ENCODE results near the gene SRP68. TPM values are rescaled to one million over a fixed set of nuclear protein-coding genes. Genes with fewer than 3 reads are reported as not detected.
"Not testable (repeated sequence)": the region's sequence is repeated elsewhere in the genome, so short reads cannot be mapped to it uniquely, and the experiment has no call there.

SRP68 gene
- total RNA-seq, 1 experiment from 2014 or later = 58.2 TPM

DNA sequence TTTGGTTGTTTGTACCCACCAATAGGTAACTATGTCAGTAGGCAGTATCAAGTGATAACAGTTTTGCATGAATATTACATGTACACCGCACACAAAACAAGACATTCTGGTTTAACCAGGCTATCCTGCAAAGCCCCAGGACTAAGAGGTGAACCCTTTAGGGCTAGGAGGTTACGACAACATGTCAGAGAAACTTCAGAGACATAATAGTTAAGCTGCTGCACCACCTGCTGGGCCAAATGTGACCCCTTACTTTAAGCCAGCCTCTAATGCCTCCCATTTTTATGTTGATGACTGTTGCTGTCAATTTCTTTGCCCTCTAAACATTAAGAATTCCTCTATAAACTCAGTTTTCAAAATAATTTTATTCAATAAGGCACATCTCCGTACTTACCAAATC is 15.4 kb downstream of the SRP68 start:
- no peak for DNase-seq (ENCODE audit: low read depth, low spot score)
- in situ Hi-C loops (cut with HindIII; ENCODE audit: low pct_unique_long_range_greater_than_20kb, low sequenced_read_pairs) = loop anchor here (25.0 kb wide), 1 partner anchor 120 kb away; the partner anchor contains the start of gene FBF1

DNA sequence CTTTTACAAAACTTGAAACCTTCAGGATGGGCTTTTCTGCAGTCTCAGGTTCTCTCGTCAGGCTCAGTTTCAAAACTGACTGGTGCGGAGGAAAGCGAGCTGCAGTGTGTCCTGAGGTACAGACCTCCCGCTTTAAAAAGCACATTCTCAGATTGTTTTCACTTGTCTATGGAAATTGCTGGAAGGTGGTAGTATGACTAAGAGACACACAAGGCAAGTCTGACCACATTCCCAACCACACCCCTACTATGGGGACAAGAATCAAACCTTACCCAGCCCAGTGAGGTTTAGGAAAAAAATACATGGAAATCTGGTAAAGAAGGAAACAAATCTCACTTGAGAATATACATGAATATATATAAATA is 18.2 kb downstream of the SRP68 start:
- in situ Hi-C loops (cut with HindIII; ENCODE audit: low pct_unique_long_range_greater_than_20kb, low sequenced_read_pairs) = loop anchor here (25.0 kb wide), 1 partner anchor 117 kb away; the partner anchor contains the start of gene FBF1
- no peak for DNase-seq (ENCODE audit: low read depth, low spot score)

DNA sequence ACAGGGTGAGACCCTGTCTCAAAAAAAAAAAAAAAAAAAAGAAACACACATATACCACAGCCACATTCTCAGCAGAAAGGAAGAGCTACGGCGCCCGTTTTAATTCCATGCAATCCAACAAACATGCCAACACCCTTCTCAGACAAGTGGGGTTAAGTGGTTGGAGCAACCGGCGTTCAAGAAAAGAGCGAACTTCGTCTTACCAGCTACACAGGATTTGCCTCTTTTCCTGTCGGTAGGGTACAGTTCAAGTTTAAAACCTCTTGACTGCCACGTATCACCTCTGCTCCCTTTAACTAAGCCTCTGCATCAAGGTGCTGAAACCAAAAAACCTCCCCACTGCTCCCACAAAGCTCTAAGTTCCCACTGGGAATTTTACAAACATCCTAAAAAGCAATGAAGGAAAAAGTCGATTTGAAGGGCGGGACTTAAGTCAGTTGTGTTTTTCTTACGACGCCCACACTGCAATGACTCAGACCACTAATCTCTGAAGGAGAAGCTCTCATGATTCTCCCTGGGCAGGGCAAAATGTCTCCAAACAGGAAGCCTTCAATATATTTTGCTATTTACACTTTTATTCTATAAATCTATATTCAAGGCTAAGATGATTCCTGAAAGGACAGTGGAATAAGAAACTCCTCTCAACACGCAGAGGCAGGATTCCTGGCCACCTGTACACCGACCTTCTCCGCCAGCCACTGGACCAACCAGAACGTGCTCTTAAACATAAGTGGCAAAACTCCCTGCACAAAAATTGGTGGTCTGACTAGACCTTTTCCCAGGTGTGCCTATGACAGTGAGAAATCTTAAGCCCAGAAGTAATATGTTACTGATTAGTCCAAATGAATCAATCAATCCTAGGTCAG is 18.8 kb downstream of the SRP68 start:
- DNase-seq (ENCODE audit: low read depth, low spot score) = peak; percentile 48
- in situ Hi-C loops (cut with HindIII; ENCODE audit: low pct_unique_long_range_greater_than_20kb, low sequenced_read_pairs) = loop anchor here (25.0 kb wide), 1 partner anchor 116 kb away; the partner anchor contains the start of gene FBF1

DNA sequence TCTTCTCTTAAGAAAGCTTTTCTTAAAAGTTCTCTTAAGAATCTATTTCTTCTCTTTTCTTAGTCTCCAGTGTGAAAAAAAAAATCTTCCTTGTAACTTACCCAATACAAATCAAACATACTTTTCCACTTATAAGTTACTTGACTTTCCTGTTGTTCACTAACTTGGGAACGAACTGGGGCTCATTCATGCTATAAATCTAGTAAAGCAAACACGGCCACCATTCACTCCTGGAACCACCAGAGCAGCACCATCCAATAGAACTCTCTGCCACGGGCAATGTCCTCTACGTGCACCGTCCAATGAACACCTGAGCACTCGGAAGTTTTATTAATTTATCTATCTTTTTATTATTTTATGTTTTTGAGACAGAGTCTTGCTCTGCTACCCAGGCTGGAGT is 20.8 kb downstream of the SRP68 start:
- in situ Hi-C loops (cut with HindIII; ENCODE audit: low pct_unique_long_range_greater_than_20kb, low sequenced_read_pairs) = loop anchor here (25.0 kb wide), 1 partner anchor 114 kb away; the partner anchor contains the start of gene FBF1
- no peak for DNase-seq (ENCODE audit: low read depth, low spot score)

DNA sequence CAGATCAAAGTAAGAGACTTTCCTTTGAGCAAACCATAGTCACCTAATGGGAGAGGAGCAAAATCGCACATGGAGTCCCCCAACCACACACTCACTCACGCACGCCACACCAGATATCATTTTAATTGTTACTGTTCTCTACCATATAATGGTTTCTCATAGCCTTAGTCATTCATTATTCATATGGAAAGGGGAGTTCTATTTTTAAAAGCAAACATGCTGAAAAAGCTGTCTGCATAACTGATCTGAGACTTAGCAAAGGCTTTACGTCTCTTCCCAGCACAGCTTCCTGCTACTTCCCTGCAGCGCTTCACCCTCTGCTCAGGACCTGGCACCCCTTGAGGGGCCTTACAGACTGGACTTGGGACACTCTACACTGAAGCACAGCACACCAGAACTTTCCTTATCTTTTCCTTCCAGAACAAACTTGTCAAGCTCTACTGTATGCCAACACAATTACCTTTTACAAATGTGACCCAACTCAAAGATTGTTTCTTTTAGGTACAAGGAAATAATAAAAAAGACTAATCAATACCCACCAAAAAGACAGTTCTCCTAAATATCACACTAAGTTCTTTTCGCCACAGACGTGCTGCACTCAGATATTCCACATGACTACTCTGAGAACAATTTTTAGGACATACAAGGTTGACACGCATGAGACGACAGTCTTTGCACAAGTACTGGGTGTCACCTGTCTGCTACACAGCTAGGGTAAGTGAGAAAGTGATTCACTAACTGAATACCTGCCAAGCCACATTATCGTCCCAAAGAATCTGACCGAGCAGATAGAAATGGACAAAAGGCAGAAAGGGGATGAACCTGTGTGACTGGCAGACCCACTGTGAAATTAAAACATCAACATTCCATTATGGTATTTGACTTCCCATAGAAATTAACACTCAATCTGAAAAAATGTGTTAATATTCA is 21.5 kb downstream of the SRP68 start:
- no peak for DNase-seq (ENCODE audit: low read depth, low spot score)
- in situ Hi-C loops (cut with HindIII; ENCODE audit: low pct_unique_long_range_greater_than_20kb, low sequenced_read_pairs) = loop anchor here (25.0 kb wide), 1 partner anchor 114 kb away; the partner anchor contains the start of gene FBF1

DNA sequence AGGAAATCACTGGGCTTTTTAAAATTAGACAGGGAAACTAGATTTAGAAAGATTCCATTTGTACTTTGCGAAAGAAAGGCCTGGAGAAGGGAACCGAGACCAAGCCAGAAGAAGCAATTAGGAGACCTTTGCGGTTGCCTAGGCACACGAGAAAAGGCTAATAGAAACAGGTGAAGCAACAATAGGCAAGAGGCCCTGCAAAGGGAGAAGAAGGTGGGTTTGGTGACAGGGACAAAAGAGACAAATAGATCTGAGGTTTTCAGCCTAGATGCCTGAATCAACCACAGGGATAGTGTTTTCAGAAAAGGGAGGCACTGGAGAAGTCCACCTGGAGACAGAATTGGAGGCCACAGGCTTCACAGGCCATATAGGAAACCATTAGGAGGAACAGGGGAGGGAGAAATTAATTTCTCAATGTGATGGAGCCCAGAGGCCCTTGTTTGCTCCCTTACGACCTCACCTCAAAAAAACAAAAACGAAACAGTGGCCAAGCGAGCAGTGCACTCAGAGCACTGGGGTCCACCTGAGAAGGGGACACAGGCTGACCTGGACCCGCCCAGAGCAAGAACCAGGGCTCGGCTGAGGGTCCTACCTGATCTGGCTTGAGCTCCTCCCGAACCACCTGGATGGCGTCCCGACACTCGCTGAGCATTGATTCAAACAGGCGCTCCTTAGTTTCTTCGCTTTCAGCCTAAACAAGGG is 22.3 kb downstream of the SRP68 start:
- DNase-seq (ENCODE audit: low read depth, low spot score) = no peak
- in situ Hi-C loops (cut with HindIII; ENCODE audit: low pct_unique_long_range_greater_than_20kb, low sequenced_read_pairs) = loop anchor here (25.0 kb wide), 2 partner anchors 113 to 137 kb away; partner anchors contain the start of gene FBF1

DNA sequence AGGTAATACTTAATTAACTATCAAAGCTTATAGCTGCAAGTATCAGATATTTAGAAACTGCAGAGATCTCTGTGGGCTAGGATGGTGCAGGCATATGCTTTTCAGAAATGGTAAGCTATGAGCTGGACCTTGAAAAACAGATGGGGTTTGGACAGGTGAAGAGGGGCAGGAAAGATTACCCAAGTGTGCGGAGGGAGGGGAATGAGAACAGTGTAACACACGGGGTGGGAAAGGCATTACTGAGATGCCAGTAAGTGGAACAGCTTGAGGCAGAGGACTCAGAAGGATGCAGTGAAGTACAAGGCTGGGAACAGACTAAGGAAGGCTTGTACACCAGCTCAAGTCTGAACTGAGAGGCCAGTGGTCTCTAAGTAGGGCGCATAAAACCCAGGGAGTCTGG is 23.1 kb downstream of the SRP68 start:
- no peak for DNase-seq (ENCODE audit: low read depth, low spot score)
- in situ Hi-C loops (cut with HindIII; ENCODE audit: low pct_unique_long_range_greater_than_20kb, low sequenced_read_pairs) = loop anchor here (25.0 kb wide), 1 partner anchor 138 kb away; no protein-coding TSS in a partner anchor

DNA sequence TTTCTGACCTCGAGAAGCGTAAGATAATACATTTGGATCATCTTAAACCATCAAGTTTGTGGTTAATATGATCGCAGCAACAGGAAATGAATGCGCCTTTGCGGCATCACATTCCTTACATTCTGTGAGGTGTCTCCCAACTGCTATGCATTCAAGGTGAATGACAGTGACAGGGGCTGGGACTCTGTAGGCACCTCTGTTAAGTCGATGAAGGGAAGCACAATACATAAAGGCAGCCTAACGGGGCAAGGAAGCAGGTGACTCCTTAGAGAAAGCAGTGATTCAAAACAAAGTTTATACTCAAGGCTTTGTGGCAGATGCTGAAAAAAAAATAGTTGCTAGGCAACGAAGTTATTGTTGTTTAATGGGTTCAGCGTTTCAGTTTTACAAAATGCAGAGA is 23.6 kb downstream of the SRP68 start:
- DNase-seq (ENCODE audit: low read depth, low spot score) = peak; percentile 26
- in situ Hi-C loops (cut with HindIII; ENCODE audit: low pct_unique_long_range_greater_than_20kb, low sequenced_read_pairs) = loop anchor here (25.0 kb wide), 1 partner anchor 139 kb away; no protein-coding TSS in a partner anchor

DNA sequence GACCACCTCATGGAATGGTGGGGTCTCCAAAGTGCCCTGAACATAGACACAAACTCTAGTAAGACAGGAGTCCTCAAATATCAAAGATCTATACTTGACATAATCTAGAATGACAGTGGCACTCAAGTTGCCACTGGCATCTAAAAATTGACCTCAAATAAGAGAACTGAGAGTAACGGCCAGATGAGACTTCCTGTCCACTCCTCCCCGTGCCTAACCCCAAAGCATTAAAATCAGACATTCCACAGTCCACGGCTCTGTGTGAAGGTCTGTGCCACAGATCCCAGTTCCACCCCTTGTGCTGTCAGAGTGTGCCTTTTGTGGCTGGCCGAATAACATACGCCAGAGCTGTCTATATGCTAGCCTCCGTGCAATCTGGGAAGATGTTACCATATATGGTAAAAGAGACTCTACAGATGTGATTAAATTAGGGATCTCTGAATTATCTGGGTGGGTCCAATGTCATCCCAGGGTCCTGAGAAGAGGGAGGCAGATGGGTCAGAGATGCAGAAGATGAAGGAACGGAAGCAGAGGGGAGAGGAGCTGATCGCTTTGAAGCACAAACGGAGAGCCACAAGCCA is 24.2 kb downstream of the SRP68 start:
- no peak for DNase-seq (ENCODE audit: low read depth, low spot score)
- in situ Hi-C loops (cut with HindIII; ENCODE audit: low pct_unique_long_range_greater_than_20kb, low sequenced_read_pairs) = loop anchor here (25.0 kb wide), 1 partner anchor 139 kb away; no protein-coding TSS in a partner anchor

DNA sequence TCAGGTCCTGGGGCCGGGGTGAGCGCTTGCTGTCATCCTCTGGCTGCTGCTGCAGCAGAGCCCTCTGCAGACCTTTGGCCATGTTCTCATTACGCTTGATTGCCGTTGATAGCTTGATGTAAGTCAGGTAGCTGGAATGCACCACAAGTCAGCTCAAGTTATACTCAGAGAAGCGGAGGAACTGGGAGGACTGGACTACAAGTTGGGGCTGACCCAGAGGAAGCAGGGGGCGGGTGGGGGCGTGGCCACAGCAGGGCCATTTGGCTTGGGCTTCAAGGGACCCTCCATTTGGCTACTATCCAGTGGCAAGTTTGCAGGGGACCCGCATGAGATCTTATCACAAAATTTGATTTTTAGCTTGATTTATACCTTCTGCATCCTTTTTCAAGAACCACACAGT is 26.3 kb downstream of the SRP68 start:
- DNase-seq (ENCODE audit: low read depth, low spot score) = no peak
- in situ Hi-C loops (cut with HindIII; ENCODE audit: low pct_unique_long_range_greater_than_20kb, low sequenced_read_pairs) = loop anchor here (25.0 kb wide), 1 partner anchor 141 kb away; no protein-coding TSS in a partner anchor

DNA sequence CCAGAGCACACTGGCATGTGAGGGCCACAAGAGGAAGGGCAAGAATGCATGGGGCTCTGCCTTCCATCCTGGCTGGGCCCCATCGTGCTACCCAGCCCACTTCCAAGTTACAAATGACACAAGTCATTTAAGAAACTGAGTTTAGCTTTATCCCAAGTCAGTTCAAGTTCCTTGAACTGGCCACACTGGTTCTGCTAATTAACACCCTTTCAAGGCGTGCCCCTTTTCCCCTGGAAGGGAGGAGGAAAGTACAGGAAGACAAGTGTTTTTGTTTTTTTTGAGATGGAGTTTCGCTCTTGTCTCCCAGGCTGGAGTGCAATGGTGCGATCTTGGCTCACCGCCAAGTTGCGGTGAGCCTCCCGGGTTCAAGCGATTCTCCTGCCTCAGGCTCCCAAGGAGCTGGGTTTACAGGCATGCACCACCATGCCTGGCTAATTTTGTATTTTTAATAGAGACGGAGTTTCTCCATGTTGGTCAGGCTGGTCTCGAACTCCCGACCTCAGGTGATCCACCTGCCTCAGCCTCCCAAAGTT is 27.8 kb downstream of the SRP68 start:
- not testable (repeated sequence) for DNase-seq (ENCODE audit: low read depth, low spot score)
- in situ Hi-C loops (cut with HindIII; ENCODE audit: low pct_unique_long_range_greater_than_20kb, low sequenced_read_pairs) = loop anchor here (25.0 kb wide), 1 partner anchor 143 kb away; no protein-coding TSS in a partner anchor

DNA sequence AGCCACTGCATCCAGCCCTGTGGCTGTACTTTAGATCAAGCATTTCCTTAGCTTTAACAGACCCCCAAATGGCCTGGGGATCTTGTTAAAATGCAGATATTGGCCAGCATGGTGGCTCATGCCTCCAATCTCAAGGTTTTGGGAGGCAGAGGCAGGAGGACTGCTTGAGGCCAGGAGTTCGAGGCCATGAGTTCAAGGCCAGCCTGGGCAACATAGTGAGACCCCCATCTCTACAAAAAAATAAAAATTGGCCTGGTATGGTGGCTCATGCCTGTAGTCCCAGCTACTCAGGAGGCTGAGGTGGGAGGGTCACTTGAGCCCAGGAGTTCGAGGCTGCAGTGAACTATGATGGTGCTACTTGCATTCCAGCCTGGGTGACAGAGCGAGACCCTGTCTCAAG is 29.4 kb downstream of the SRP68 start:
- DNase-seq (ENCODE audit: low read depth, low spot score) = not testable (repeated sequence)
- in situ Hi-C loops (cut with HindIII; ENCODE audit: low pct_unique_long_range_greater_than_20kb, low sequenced_read_pairs) = loop anchor here (25.0 kb wide), 1 partner anchor 144 kb away; no protein-coding TSS in a partner anchor

DNA sequence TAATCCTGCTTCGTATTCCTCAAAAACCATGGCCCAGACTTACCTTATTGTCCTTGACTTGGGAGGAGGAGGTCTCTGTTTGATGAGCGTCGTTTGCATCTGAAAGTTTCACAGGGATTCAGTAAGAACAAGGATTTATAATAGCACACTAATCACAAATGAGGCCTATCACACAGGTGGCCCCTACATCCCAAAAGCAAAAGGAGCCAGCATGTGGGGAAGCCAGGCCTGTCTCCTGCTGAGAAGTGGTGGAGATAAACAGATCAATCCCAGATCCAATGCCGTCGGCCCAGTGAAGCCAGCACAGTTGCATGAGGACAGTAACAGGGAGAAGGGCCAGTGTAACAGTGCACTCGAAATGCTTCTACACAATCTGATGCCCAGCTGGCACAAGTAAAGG is 31.9 kb downstream of the SRP68 start:
- in situ Hi-C loops (cut with HindIII; ENCODE audit: low pct_unique_long_range_greater_than_20kb, low sequenced_read_pairs) = loop anchor here (25.0 kb wide), 1 partner anchor 147 kb away; no protein-coding TSS in a partner anchor
- no peak for DNase-seq (ENCODE audit: low read depth, low spot score)

DNA sequence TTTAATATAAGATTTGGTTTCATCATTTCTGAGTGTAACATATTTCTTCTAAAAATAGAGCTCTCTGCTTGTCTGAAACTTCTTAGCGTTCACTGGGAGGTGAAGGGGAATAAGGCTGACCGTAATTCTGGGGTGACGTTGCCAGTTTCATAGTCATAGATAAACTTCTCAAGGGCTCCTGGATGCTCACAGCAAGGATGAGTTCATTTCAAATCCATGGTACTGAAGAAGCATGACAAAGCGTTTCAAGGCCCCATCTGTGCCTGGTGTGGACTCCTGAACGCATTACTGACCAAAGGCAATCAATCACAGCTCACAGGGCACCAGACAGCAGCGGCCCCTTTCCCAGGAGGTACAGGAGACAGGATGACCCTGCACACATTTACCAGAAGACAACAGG is 33.2 kb downstream of the SRP68 start:
- in situ Hi-C loops (cut with HindIII; ENCODE audit: low pct_unique_long_range_greater_than_20kb, low sequenced_read_pairs) = loop anchor here (25.0 kb wide), 1 partner anchor 148 kb away; no protein-coding TSS in a partner anchor

DNA sequence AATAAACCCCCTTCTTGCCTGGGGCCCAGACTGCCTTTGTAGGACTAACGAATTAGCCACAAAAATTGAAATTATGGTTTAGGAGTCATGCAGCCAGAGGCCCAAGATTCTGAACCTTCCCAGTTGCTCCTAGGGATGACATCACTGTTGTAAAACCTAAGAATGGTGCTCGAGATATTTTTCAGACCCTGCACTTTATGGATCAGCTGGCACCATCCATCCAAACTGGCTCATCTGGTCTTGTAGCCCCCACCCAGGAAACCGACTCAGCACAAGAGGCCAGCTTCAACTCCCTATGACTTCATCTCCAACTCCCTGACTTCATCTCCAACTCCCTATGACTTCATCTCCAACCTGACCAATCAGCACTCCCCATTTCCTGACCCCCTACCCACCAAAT is 34.3 kb downstream of the SRP68 start:
- DNase-seq (ENCODE audit: low read depth, low spot score) = no peak

More for the DNA sequence above, 33.2 kb downstream of the SRP68 start:
- DNase-seq (ENCODE audit: low read depth, low spot score) = no peak

DNA sequence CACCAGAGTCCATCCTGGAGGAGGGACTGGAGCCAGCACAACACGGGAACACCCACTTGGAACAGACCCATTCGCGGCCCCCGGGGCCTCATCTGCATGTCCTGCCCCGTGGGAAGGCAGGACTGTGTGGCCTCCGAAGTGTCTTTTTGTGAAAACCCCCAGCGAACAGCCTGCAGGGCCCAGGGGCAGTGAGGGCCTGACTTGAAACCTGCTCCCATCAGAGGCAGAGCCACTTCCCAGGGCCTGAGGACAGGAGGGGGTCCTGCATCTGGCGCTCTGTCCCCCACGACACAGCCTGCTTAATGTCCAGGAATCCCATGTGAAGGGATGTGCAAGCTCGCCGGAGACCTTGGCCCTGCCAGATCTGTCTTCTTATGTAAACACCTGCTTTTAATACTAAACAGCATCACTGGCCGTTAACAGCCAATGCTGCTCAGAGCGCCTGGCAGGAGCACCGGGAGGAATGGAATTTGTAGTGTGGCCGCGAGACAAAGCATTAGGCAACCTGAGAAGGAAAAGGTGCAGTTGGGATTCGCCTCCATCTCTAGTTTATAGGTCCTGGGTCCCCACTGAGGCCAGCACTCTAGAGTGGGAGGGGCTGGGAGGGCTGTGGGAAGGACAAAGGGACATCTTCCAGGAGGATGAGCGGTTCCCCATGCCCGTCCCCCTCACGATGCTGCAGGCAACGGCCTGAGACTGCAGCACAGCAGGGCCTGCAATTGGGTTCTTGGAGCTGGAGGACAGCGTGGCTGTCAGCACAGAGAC is 35.6 kb downstream of the SRP68 start:
- in situ Hi-C loops (cut with HindIII; ENCODE audit: low pct_unique_long_range_greater_than_20kb, low sequenced_read_pairs) = loop anchor here (25.0 kb wide), 1 partner anchor 151 kb away; no protein-coding TSS in a partner anchor
- DNase-seq (ENCODE audit: low read depth, low spot score) = no peak

More for the DNA sequence above, 34.3 kb downstream of the SRP68 start:
- in situ Hi-C loops (cut with HindIII; ENCODE audit: low pct_unique_long_range_greater_than_20kb, low sequenced_read_pairs) = loop anchor here (25.0 kb wide), 1 partner anchor 149 kb away; no protein-coding TSS in a partner anchor

Data from SK-MEL-5 (cell line).